Measurements from ENCODE around the gene FXYD1. TPM values are rescaled to one million over a fixed set of nuclear protein-coding genes. Genes with fewer than 3 reads are reported as not detected.

Gene FXYD1
- total RNA-seq, 1 experiment from 2014 or later = 13.3 TPM

- TF ChIP-seq E2F1 (CRISPR knock-in tag; IDR thresholded peaks at IDR 0.05) = no peak
- no peak for TF ChIP-seq TEAD1 (CRISPR knock-in tag; IDR thresholded peaks at IDR 0.05)
- TF ChIP-seq TCF7 (CRISPR knock-in tag; IDR thresholded peaks at IDR 0.05; ENCODE audit: low read depth) = no peak
- no peak for TF ChIP-seq CDX4 (CRISPR knock-in tag; IDR thresholded peaks at IDR 0.05; ENCODE audit: borderline replicate concordance)
- no peak for TF ChIP-seq TP53 (CRISPR knock-in tag; IDR thresholded peaks at IDR 0.05)
- no peak for TF ChIP-seq AFF4 (CRISPR knock-in tag; IDR thresholded peaks at IDR 0.05; ENCODE audit: borderline replicate concordance)
- TF ChIP-seq SMAD4 (CRISPR knock-in tag; IDR thresholded peaks at IDR 0.05) = no peak
- TF ChIP-seq SP1 (CRISPR knock-in tag; conservative IDR thresholded peaks at IDR 0.05) = no peak
- TF ChIP-seq GTF2I (CRISPR knock-in tag; conservative IDR thresholded peaks at IDR 0.05) = no peak
- no peak for TF ChIP-seq ZNF423 (CRISPR knock-in tag; IDR thresholded peaks at IDR 0.05)
- ChIA-PET CTCF (interaction anchor here (0.6 to 2.2 kb wide), 5 partner anchors 16 to 64 kb away, joined by 4 to 12 read pairs (median 6); partner anchors contain the start of gene LGI4), POLR2A (no interaction called here)
- Mint-ChIP-seq H3K36me3 (no peaks in the 10 kb centered on the region), H3K4me1 (peaks cover 45% of the 10 kb centered on the region), H3K4me3 (no peak overlapping the region), H3K9me3 (no peaks in the 10 kb centered on the region), H3K27me3 (ENCODE audit: low read depth) (peaks cover 3% of the 10 kb centered on the region), H3K27ac (no peak overlapping the region)
- ATAC-seq = no peak
- DNase-seq (ENCODE audit: low spot score) = no peak
These were observed 19.0 kb upstream of the FXYD1 start for GRCh38 chr19:35119578-35120155.

GRCh38 chr19:35120492-35120891 lies 18.1 kb upstream of the FXYD1 start:
- Mint-ChIP-seq H3K4me3 (no peak overlapping the region), H3K27ac (no peak overlapping the region), H3K9me3 (no peaks in the 10 kb centered on the region), H3K4me1 (peaks cover 43% of the 10 kb centered on the region), H3K27me3 (ENCODE audit: low read depth) (peaks cover 7% of the 10 kb centered on the region), H3K36me3 (no peaks in the 10 kb centered on the region)
- ChIA-PET CTCF (interaction anchor here (2.1 kb wide), 1 partner anchor 15 kb away, joined by 10 read pairs; the partner anchor contains the start of gene LGI4), POLR2A (no interaction called here)
- no peak for DNase-seq (ENCODE audit: low spot score)
- TF ChIP-seq PREB (CRISPR knock-in tag; IDR thresholded peaks at IDR 0.05; ENCODE audit: borderline replicate concordance) = no peak
- TF ChIP-seq HMGA2 (CRISPR knock-in tag; IDR thresholded peaks at IDR 0.05) = no peak
- no peak for ATAC-seq

- ChIA-PET POLR2A (no interaction called here), CTCF (interaction anchor here (0.9 to 1.0 kb wide), 2 partner anchors 65 to 105 kb away, joined by 3 read pairs; no protein-coding TSS in a partner anchor)
- DNase-seq (ENCODE audit: low spot score) (no peak), ATAC-seq (no peak)
- Mint-ChIP-seq H3K36me3 (no peaks in the 10 kb centered on the region), H3K4me3 (no peak overlapping the region), H3K27me3 (ENCODE audit: low read depth) (peaks cover 4% of the 10 kb centered on the region), H3K27ac (no peak overlapping the region), H3K9me3 (no peaks in the 10 kb centered on the region), H3K4me1 (peaks cover 39% of the 10 kb centered on the region)
- TF ChIP-seq ATF6 (CRISPR knock-in tag; IDR thresholded peaks at IDR 0.05) (no peak), USF2 (CRISPR knock-in tag; IDR thresholded peaks at IDR 0.05) (no peak), ZSCAN18 (CRISPR knock-in tag; IDR thresholded peaks at IDR 0.05) (no peak), GRHL2 (CRISPR knock-in tag; IDR thresholded peaks at IDR 0.05; ENCODE audit: insufficient replicate concordance, severe bottlenecking) (no peak), ZNF425 (CRISPR knock-in tag; conservative IDR thresholded peaks at IDR 0.05) (no peak)
These were observed 17.7 kb upstream of the FXYD1 start for GRCh38 chr19:35120898-35121297.

Measured in WTC11 (cell line).